Left ventricle myocardium inferior (tissue), 1 donor: ENCODE data around the gene KCNJ11. TPM values are rescaled to one million over a fixed set of nuclear protein-coding genes. Genes with fewer than 3 reads are reported as not detected.

Experiments
- DNase-seq: peaks from one replicate; pipeline ENCODE4 v3.0.0-alpha.2; 2020
- H3K27ac ChIP-seq: fragments of 200-600 bp; replicated peaks from 2 replicates; pipeline ENCODE4 v1.8.0; 2021
- H3K27me3 ChIP-seq: fragments of 200-600 bp; 2 replicates; pipeline ENCODE4 v1.8.0; 2021; ENCODE audit warnings: low read depth
- H3K36me3 ChIP-seq: fragments of 200-600 bp; 2 replicates; pipeline ENCODE4 v1.8.0; 2021
- H3K4me1 ChIP-seq: fragments of 200-600 bp; 2 replicates; pipeline ENCODE4 v1.8.0; 2021
- H3K4me3 ChIP-seq: fragments of 200-600 bp; 2 replicates; pipeline ENCODE4 v1.8.0; 2021; ENCODE audit warnings: mild to moderate bottlenecking, moderate library complexity
- H3K9me3 ChIP-seq: fragments of 200-600 bp; replicated peaks from 2 replicates; pipeline ENCODE4 v1.8.0; 2021
- intact Hi-C: fragments of 100-400 bp; cut with micrococcal nuclease; formaldehyde crosslinking; loops from one replicate; pipeline ENCODE4 v1.11.0; 2022
- total RNA-seq: library from RNA; stranded (reverse); fragmentation: NEBNext Ultra II Directional; extraction: Animal tissue kit (Norgen Biotek cat#: 25700); gene quantifications from one replicate; pipeline ENCODE4 v1.2.1, GENCODE V29; 2021
- TF ChIP-seq, protein P1 (sequence below): fragments of 200-600 bp; IDR thresholded peaks from 2 replicates; pipeline ENCODE4 v1.8.0; 2021; ENCODE audit warnings: antibody characterized with exemption, mild to moderate bottlenecking, borderline replicate concordance
- donor health status: DM: no; HTN: yes; CAD: no; lungs with severe emphysema.

Gene KCNJ11
- total RNA-seq, 1 donor from 2014 or later: 17.5 TPM

DNA sequence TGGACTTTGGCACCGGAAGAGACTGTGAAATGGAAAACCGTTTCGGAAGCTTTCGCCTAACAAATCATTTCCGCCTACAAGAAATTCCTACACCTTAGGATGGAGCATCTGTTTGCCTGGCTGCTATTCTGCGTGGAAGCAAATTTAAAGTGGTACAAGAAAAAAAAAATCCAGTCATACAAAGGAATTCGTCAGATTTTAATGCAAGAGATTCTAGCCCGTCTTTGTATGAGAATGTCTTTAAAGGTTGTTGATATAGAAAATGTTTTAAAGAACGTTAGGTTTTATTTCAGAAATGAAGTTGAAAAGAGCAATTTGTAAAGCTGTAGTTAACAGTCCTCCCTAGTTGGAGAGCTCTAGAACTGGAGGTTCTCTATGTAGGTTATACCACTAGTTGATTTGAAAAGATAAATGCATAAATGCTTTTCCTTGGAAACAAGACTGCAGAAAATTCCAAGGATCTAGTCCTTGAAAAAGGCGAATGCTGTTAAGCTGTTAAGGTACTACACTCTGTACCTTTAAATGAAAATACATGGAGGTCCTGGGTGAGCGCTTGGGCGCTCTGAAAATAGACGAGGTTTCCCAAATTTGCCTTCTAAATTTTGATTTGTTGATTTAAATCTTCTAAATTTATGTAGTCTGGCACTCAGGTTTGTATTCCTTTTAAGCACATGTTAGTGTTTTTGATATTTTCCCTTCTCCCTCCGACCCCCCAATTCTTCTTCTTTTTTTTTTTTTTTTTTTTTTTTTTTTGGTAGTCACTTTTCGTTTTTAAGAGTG lies 34.4 kb downstream of the KCNJ11 start:
- TF ChIP-seq, protein P1, sequence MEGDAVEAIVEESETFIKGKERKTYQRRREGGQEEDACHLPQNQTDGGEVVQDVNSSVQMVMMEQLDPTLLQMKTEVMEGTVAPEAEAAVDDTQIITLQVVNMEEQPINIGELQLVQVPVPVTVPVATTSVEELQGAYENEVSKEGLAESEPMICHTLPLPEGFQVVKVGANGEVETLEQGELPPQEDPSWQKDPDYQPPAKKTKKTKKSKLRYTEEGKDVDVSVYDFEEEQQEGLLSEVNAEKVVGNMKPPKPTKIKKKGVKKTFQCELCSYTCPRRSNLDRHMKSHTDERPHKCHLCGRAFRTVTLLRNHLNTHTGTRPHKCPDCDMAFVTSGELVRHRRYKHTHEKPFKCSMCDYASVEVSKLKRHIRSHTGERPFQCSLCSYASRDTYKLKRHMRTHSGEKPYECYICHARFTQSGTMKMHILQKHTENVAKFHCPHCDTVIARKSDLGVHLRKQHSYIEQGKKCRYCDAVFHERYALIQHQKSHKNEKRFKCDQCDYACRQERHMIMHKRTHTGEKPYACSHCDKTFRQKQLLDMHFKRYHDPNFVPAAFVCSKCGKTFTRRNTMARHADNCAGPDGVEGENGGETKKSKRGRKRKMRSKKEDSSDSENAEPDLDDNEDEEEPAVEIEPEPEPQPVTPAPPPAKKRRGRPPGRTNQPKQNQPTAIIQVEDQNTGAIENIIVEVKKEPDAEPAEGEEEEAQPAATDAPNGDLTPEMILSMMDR: no peak
- peak overlapping the region; percentile 85 for H3K27ac ChIP-seq
- intact Hi-C loops: no loop called here

DNA sequence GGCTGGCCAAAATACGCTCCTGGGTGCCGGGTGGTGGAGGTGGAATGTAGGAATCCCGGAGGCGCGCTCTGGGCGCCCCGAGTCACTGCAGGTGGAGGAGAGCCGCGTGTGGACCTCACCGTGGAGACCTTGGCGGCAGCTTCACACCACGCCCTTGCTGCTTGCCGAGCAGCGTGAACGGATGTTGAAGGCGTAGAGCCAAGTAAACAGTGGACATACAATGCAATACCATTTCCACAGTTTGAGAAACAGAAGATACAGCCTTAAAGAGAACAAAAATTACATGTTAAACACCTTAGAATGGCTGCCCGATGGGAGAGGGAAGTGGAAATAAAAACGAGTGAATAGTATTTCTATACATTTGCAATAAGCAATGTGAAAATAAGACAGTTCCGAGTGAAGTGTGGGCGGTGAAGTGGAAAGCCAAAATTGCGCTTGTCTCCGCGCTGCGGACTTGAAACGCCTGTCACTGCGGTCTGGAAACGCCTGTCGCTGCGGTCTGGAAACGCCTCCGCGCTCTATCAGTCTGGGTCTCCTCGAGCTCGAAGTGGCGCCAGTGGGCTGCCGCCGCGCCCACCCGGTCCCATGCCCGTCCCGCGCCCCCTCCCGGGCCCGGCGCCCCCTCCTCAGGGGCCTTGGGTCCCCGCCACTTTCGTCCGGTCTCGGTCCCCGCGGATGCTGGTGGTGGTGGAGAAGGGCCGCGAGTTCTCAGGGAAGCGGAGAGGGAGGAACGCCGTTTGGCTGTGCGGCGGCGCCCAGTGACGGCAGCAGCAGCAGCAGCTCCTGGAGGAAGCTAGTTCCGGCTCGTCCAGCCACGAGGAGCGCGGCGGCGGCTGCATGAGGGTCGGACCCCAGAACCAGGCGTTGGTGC lies 35.3 kb downstream of the KCNJ11 start:
- TF ChIP-seq, protein P1: no peak
- Histone ChIP-seq H3K9me3 (no peaks in the 10 kb centered on the region), H3K36me3 (no peaks in the 10 kb centered on the region), H3K27me3 (no peaks in the 10 kb centered on the region), H3K4me1 (peaks cover 38% of the 10 kb centered on the region), H3K4me3 (peak overlapping the region; percentile 81), H3K27ac (peak overlapping the region; percentile 85)
- DNase-seq: peak; percentile 77
- intact Hi-C loops: no loop called here

More for the DNA sequence above, 34.4 kb downstream of the KCNJ11 start:
- Histone ChIP-seq H3K36me3 (peaks cover 3% of the 10 kb centered on the region), H3K27me3 (no peaks in the 10 kb centered on the region), H3K9me3 (no peaks in the 10 kb centered on the region), H3K4me1 (peaks cover 38% of the 10 kb centered on the region), H3K4me3 (peak overlapping the region; percentile 81)
- DNase-seq: no peak

DNA sequence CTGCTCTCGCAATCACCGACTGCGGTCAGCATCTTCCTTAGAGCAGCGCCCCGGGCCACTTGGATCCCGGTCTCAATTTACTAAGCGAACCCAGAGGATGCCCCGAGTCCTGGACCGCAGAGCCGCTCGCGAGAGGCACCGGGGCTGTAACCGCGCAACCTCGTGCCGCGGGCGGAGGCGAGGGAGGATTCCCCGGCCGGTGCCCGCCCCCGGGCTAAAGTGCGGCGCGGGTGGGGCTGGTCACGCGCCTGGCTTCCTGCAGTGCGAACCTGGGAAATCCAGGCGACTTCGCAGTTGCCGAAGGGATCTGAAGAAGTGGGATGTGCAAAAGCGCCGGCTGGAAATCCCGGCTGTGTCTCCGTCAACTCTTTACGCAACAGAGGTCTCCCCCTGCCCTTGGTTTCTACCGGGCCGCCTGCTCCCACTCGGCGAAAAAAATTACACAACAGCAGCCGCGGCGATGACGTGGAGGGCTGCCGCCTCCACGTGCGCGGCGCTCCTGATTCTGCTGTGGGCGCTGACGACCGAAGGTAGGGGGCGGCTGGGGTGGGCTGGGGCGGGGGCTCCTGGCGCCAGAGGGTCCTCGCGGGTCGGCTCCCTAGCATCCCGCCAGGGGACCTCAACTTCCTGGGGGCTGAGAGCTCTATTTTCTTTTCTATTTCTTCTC lies 36.8 kb downstream of the KCNJ11 start, which contains the start of gene NCR3LG1:
NCR3LG1 (plus strand) TSS at position 291 of the 667 bp plus-strand sequence; CDS start at position 461, 170 bp downstream.
- TF ChIP-seq, protein P1: no peak
- Histone ChIP-seq H3K27ac (peak within 1 kb of the TSS; percentile 36), H3K4me3 (peak within 1 kb of the TSS; percentile 81), H3K36me3 (no peaks in the 10 kb centered on the region), H3K9me3 (no peaks in the 10 kb centered on the region), H3K27me3 (no peaks in the 10 kb centered on the region), H3K4me1 (peaks cover 38% of the 10 kb centered on the region)
- intact Hi-C loops: no loop called here
- peak; percentile 40 for DNase-seq

DNA sequence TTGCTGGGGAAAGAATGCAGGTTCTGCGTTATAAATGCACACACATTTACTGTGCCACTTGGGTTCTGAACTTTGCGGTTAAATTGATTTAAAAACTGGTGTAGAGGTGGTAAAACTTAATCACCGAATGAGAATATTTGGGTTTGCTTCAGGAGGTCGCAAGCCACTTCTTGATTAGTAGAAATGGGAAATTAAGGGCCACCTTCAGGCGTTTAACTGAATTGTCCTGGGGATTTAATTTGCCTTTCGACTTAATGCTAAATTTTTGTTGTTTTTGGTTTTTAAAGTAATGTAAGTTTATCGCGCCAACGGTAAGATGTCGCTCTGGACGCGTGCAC lies 37.3 kb downstream of the KCNJ11 start:
- no peak for DNase-seq
- H3K9me3 ChIP-seq: no peaks in the 10 kb centered on the region
- no peaks in the 10 kb centered on the region for H3K36me3 ChIP-seq
- TF ChIP-seq, protein P1: peak; percentile 16
- no peak overlapping the region for H3K27ac ChIP-seq
- H3K4me1 ChIP-seq: peaks cover 38% of the 10 kb centered on the region
- H3K4me3 ChIP-seq: peak overlapping the region; percentile 81
- intact Hi-C loops: no loop called here
- no peaks in the 10 kb centered on the region for H3K27me3 ChIP-seq

DNA sequence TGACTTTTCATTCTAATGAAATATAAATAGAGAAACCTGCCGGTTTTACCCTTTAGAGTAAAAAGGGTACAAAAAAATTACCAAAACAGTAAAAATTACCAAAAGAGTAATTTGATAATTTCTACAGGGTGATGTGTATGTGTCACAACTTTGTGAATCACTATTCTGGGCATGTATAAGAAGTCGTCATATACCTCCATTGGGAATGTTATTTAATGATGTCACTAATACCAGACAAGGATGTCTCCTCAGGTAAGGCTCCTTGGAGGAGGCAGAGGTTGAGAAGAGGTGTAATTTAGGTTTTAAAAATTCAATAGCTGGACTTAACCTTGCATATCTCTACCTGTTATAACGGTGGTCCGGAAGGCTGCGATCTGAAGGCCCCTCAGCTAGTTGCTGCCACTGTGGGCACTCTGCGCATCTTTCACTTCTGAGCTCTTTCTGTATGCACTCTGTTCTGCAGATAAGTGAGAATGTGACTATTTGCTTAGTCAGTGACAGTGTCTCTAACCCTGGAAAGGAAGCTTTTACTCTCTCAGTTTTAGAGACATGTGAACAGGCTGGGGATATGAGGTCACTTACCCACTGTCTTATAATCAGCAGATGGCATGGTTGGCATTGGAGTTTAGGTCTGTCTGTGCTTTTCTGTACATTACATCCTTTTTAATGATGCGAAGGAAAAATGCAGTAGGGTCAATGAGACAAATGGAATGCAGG lies 37.8 kb downstream of the KCNJ11 start:
- peaks cover 38% of the 10 kb centered on the region for H3K4me1 ChIP-seq
- H3K27me3 ChIP-seq: no peaks in the 10 kb centered on the region
- H3K4me3 ChIP-seq: no peak overlapping the region
- no peak for DNase-seq
- no peaks in the 10 kb centered on the region for H3K36me3 ChIP-seq
- H3K27ac ChIP-seq: no peak overlapping the region
- intact Hi-C loops: no loop called here
- H3K9me3 ChIP-seq: no peaks in the 10 kb centered on the region
- TF ChIP-seq, protein P1: no peak
